ENCODE measurements around the gene SLIT1. TPM values are rescaled to one million over a fixed set of nuclear protein-coding genes. Genes with fewer than 3 reads are reported as not detected.
A peak's percentile ranks its signal among the peaks of the same experiment; 100 is the strongest.

Gene SLIT1
- 0.17 and 0.26 TPM in 2 replicates for total RNA-seq

DNA sequence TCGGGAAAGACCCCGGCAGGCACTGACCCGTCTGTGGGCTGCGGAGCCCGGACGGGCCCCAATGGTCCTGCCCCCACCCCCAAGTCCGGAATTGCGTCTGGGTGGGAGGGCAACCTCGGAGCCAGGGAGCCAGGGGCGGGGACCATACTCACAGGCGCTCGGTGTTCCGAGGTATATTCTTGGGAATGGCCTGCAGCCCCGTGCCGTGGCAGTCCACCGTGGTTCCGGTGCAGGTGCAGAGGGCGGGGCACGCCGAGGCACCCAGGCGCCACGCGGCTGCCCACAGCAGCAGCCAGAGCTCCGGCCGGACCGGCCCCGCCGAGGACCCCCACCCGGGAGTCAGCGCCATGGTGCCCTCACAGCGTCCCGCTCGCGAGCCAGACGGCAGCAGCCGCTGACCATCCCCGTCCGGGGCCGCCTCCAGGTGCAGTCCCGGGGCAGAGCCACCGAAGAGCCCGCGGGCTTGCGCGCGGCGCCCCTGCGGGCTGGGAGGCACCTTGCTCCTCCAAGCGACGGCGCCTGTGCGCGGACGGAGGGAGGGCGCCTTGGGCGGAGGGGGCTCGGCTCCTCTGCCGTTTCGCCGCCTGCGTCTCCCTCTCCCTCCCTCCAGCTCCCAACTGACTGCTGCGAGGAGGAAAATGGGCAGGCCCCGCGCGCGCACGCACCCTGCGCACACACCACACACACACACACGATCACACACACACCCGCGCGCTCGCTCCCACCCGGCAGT is at the start of gene SLIT1:
Gene SLIT1, minus strand, starts transcription at position 634 of the 733 bp plus-strand sequence. Its CDS starts 285 bp downstream, at position 349.
- H3K27me3 Mint-ChIP-seq, result peaks cover 60% of the 10 kb centered on the region
- H3K9me3 Mint-ChIP-seq, result no peaks in the 10 kb centered on the region
- intact Hi-C loops (cut with micrococcal nuclease), result no loop called here
- peaks cover 4% of the 10 kb centered on the region for H3K4me1 Mint-ChIP-seq
- DNase-seq, result no peak
- H3K4me3 Mint-ChIP-seq, result peak within 1 kb of the TSS; percentile 42
- no peaks in the 10 kb centered on the region for H3K36me3 Mint-ChIP-seq (ENCODE audit: low read depth)
- no peak within 1 kb of the TSS for H3K27ac Mint-ChIP-seq

DNA sequence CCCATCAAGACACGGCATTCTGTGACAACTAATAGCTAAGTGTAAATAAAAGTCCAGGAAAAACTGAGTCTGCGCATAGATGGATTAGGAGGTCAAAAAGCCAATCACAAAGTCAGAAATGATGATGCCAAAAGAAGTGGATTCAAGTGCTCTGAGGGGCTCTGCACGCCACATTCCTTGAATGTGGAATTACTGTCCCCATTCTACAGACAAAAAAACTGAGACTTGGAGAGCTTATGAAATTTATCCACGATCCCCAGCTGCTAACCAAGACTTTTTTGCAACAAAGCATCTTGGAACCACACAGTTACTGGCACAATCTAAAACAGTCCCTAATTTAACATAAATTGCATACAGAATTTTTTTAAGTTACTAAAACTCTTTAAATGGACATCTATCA is 49.6 kb upstream of the SLIT1 start:
- Mint-ChIP-seq H3K36me3 (ENCODE audit: low read depth) (peaks cover 22% of the 10 kb centered on the region), H3K9me3 (no peaks in the 10 kb centered on the region), H3K4me3 (no peak overlapping the region), H3K27ac (no peak overlapping the region), H3K27me3 (no peaks in the 10 kb centered on the region), H3K4me1 (peaks cover 3% of the 10 kb centered on the region)
- no peak for DNase-seq
- intact Hi-C loops (cut with micrococcal nuclease), result no loop called here

GRCh38 chr10:97234400-97234799 is 48.6 kb upstream of the SLIT1 start:
- Mint-ChIP-seq H3K27ac (no peak overlapping the region), H3K4me1 (peaks cover 10% of the 10 kb centered on the region), H3K4me3 (no peak overlapping the region), H3K9me3 (no peaks in the 10 kb centered on the region), H3K27me3 (no peaks in the 10 kb centered on the region), H3K36me3 (ENCODE audit: low read depth) (peaks cover 31% of the 10 kb centered on the region)
- peak; percentile 64 for DNase-seq
- intact Hi-C loops (cut with micrococcal nuclease), result loop anchor here (1.0 kb wide), 1 partner anchor 161 kb away; no protein-coding TSS in a partner anchor

GRCh38 chr10:97230146-97230545 is 44.4 kb upstream of the SLIT1 start:
- Mint-ChIP-seq H3K4me3 (no peak overlapping the region), H3K27ac (peak overlapping the region; percentile 65)

GRCh38 chr10:97229322-97230015 is 43.7 kb upstream of the SLIT1 start:
- H3K36me3 Mint-ChIP-seq (ENCODE audit: low read depth), result peaks cover 53% of the 10 kb centered on the region
- no peaks in the 10 kb centered on the region for H3K9me3 Mint-ChIP-seq
- no peak for DNase-seq
- H3K27me3 Mint-ChIP-seq, result no peaks in the 10 kb centered on the region
- no peak overlapping the region for H3K4me3 Mint-ChIP-seq
- intact Hi-C loops (cut with micrococcal nuclease), result no loop called here
- H3K4me1 Mint-ChIP-seq, result peaks cover 16% of the 10 kb centered on the region
- H3K27ac Mint-ChIP-seq, result peak overlapping the region; percentile 32

More at GRCh38 chr10:97230146-97230545, 44.4 kb upstream of the SLIT1 start:
- DNase-seq, result no peak
- Mint-ChIP-seq H3K9me3 (no peaks in the 10 kb centered on the region), H3K27me3 (no peaks in the 10 kb centered on the region), H3K36me3 (ENCODE audit: low read depth) (peaks cover 51% of the 10 kb centered on the region), H3K4me1 (peaks cover 10% of the 10 kb centered on the region)
- intact Hi-C loops (cut with micrococcal nuclease), result no loop called here

- no peaks in the 10 kb centered on the region for H3K27me3 Mint-ChIP-seq
- H3K9me3 Mint-ChIP-seq, result no peaks in the 10 kb centered on the region
- no peak overlapping the region for H3K4me3 Mint-ChIP-seq
- no peak overlapping the region for H3K27ac Mint-ChIP-seq
- intact Hi-C loops (cut with micrococcal nuclease), result no loop called here
- no peak for DNase-seq
- peaks cover 16% of the 10 kb centered on the region for H3K4me1 Mint-ChIP-seq
- H3K36me3 Mint-ChIP-seq (ENCODE audit: low read depth), result peaks cover 52% of the 10 kb centered on the region
Observed at GRCh38 chr10:97228775-97229157, 43.0 kb upstream of the SLIT1 start.

DNA sequence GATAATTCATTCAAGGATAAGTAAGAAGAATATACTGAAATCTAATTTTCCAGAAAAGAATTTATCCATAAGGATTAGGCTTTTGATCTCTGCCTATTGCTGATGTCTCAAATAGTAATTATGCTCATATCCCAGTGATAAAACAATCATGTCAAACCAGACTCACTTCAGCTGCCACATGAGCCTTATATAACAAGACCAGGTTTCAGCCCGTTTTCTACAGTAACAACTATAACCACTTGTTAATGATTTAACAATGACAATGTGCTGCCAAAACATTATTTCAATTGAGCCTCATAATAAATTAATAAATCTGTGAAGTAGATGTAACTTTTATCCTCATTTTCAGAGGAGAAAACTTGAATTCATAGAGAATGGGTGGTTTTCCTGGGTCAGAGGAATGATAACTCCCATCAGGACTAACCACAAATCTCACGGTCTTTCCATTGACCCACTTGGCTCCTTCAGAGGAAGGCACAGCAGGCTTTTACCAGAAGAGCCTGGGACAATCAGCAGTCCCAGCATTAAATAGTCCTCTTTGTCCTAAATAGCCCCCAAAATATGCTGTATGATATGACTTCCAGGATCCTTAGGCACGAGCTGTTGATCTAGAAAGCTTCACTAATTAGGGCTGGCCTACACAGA is 42.5 kb upstream of the SLIT1 start:
- Mint-ChIP-seq H3K4me1 (peaks cover 16% of the 10 kb centered on the region), H3K36me3 (ENCODE audit: low read depth) (peaks cover 48% of the 10 kb centered on the region), H3K27me3 (no peaks in the 10 kb centered on the region), H3K9me3 (no peaks in the 10 kb centered on the region), H3K4me3 (no peak overlapping the region), H3K27ac (no peak overlapping the region)
- intact Hi-C loops (cut with micrococcal nuclease), result no loop called here
- DNase-seq, result no peak

DNA sequence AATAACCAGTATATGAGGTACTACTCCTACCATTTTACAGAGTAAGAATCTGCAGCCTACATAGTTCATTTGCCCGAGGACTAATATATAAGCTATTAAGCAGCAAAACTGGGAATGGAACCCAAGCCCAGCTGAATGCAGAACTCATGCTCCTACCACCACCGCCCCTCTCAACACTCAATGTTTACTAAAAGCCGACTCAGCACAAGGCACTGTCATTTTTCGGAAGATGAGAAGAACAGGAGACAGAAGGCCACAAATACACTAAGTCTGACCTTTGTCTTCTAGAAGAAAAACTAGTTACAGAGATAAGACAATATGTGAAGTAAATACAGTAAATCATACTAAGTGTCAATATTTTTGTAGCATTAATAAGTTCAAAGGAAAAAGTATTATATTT is 40.6 kb upstream of the SLIT1 start:
- intact Hi-C loops (cut with micrococcal nuclease), result no loop called here
- peaks cover 43% of the 10 kb centered on the region for H3K36me3 Mint-ChIP-seq (ENCODE audit: low read depth)
- peak overlapping the region; percentile 2 for H3K27ac Mint-ChIP-seq
- H3K27me3 Mint-ChIP-seq, result no peaks in the 10 kb centered on the region
- H3K9me3 Mint-ChIP-seq, result no peaks in the 10 kb centered on the region
- no peak for DNase-seq
- peaks cover 15% of the 10 kb centered on the region for H3K4me1 Mint-ChIP-seq
- no peak overlapping the region for H3K4me3 Mint-ChIP-seq

- Mint-ChIP-seq H3K4me3 (no peak overlapping the region), H3K27me3 (no peaks in the 10 kb centered on the region), H3K36me3 (ENCODE audit: low read depth) (peaks cover 47% of the 10 kb centered on the region), H3K4me1 (peaks cover 15% of the 10 kb centered on the region), H3K9me3 (no peaks in the 10 kb centered on the region), H3K27ac (no peak overlapping the region)
- intact Hi-C loops (cut with micrococcal nuclease), result no loop called here
- DNase-seq, result no peak
Observed at GRCh38 chr10:97224483-97225435, 39.0 kb upstream of the SLIT1 start.

DNA sequence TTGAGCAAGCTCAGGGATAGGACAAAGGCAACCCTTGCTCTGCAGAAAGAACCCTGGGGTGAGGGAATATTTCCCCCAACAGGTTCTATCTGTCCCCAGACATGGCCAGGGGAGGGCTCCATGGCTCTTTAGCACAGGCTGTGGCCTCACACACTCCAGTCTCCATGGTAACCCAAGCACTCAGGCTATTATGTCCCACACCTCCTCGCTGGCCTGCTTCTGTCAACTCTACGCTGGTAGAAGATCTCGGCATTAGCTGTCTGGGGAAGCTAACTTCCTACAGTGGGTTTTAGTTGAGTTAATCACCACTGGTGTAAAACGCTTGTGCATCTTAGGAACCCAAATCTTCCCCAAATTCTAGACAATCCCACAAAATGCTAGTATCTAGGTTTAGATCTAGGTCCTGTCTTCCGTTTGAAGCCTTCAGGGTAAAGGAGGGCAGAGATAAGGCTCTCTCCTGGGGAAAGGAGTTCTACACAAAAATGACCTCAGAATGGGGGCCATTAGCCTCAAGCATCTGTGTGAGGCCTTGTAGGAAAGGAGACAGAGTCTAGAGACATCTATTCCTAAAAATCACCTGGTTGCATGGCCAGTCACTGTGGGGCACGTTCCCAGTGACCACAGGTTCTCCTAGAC is 36.7 kb upstream of the SLIT1 start:
- Mint-ChIP-seq H3K27me3 (no peaks in the 10 kb centered on the region), H3K4me3 (no peak overlapping the region), H3K4me1 (peaks cover 25% of the 10 kb centered on the region), H3K36me3 (ENCODE audit: low read depth) (peaks cover 38% of the 10 kb centered on the region), H3K27ac (no peak overlapping the region), H3K9me3 (no peaks in the 10 kb centered on the region)
- DNase-seq, result no peak
- intact Hi-C loops (cut with micrococcal nuclease), result no loop called here

DNA sequence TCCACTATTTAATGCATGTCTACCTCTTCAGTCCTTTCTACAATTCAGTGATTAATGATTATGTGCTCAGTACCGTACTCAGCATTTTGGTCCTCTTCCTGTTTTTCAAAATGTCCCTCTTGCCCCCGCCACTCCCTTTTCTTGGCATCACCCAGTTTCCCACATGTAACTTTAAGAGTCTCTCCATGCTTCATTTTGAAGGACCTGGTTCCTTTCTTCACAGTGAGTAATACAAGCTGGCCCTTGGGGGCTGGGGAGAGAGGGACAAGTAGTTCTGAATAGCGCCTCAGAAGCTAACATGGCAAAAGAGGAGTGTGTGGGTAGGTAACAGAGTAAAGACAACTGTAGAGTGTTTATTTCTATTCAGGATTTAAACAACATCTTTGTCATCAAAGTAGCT is 34.6 kb upstream of the SLIT1 start:
- Mint-ChIP-seq H3K9me3 (no peaks in the 10 kb centered on the region), H3K4me1 (peaks cover 29% of the 10 kb centered on the region), H3K36me3 (ENCODE audit: low read depth) (peaks cover 25% of the 10 kb centered on the region), H3K4me3 (no peak overlapping the region), H3K27me3 (no peaks in the 10 kb centered on the region), H3K27ac (no peak overlapping the region)
- no peak for DNase-seq
- intact Hi-C loops (cut with micrococcal nuclease), result no loop called here

DNA sequence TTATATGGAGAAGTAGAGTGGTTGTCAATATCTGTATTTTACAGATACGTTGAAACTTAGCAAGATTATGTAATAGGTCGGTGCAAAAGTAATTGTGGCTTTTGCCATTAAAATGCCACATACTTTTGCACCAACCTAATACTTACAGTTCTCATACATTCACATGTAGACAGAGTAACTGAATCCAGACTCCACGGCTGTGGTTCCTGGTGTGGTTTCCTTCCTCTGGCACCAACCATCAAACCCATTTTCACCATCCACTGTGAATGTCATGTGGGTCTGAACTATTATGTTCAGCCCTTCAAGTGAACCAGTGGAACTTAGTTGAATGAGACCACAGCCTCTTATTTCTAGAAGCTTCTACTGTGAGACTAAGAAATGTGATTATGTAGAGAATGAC is 31.5 kb upstream of the SLIT1 start:
- Mint-ChIP-seq H3K9me3 (no peaks in the 10 kb centered on the region), H3K4me3 (no peak overlapping the region), H3K4me1 (peaks cover 23% of the 10 kb centered on the region), H3K27me3 (no peaks in the 10 kb centered on the region), H3K36me3 (ENCODE audit: low read depth) (peaks cover 19% of the 10 kb centered on the region), H3K27ac (no peak overlapping the region)
- DNase-seq, result no peak
- intact Hi-C loops (cut with micrococcal nuclease), result no loop called here

GRCh38 chr10:97215619-97216260 is 30.0 kb upstream of the SLIT1 start:
- no peaks in the 10 kb centered on the region for H3K27me3 Mint-ChIP-seq
- DNase-seq, result no peak
- H3K4me1 Mint-ChIP-seq, result peaks cover 23% of the 10 kb centered on the region
- H3K4me3 Mint-ChIP-seq, result no peak overlapping the region
- no peak overlapping the region for H3K27ac Mint-ChIP-seq
- H3K9me3 Mint-ChIP-seq, result no peaks in the 10 kb centered on the region
- peaks cover 17% of the 10 kb centered on the region for H3K36me3 Mint-ChIP-seq (ENCODE audit: low read depth)
- intact Hi-C loops (cut with micrococcal nuclease), result no loop called here

Measured in activated CD4-positive, alpha-beta T cell treated with anti-CD3 and anti-CD28 coated beads, Interleukin-2, amount 10 ng/mL, durations not matched to agents 24 days and 14 days (primary cell).